ENCODE data around the gene RBL2.

Gene RBL2

GRCh38 chr16:53503991-53504663 is 69.9 kb downstream of the RBL2 start:
- Histone ChIP-seq H3K27ac (ENCODE audit: extremely low read depth, low read depth, low read length) (peak overlapping the region; percentile 54; the same call in 1 of the 2 replicates), H3K4me3 (ENCODE audit: low read depth, low read length) (peak overlapping the region; percentile 59), H3K4me1 (ENCODE audit: control insufficient read depth, insufficient read depth, low read length) (peaks cover 16% of the 10 kb centered on the region)

GRCh38 chr16:53504665-53505064 is 70.4 kb downstream of the RBL2 start:
- Histone ChIP-seq H3K4me1 (ENCODE audit: control insufficient read depth, insufficient read depth, low read length) (peaks cover 16% of the 10 kb centered on the region), H3K36me3 (ENCODE audit: control insufficient read depth in 2 of 2, insufficient read depth in 1 of 2, low read length in 2 of 2) (no peaks in the 10 kb centered on the region), H3K27ac (ENCODE audit: extremely low read depth, low read depth, low read length) (0 out of 2 replicates have a peak overlapping the region, but pooled peaks have one; percentile 54), H3K9me3 (ENCODE audit: control insufficient read depth, insufficient read depth, low read depth, low read length) (no peaks in the 10 kb centered on the region), H3K4me3 (ENCODE audit: low read depth, low read length) (no peak overlapping the region)
- TF ChIP-seq ZNF239 (tag by site-specific recombination; IDR thresholded peaks at IDR 0.05) (no peak), ZNF658 (tag by site-specific recombination; IDR thresholded peaks at IDR 0.05) (no peak), ZBTB20 (tag by site-specific recombination; IDR thresholded peaks at IDR 0.05) (no peak), KLF10 (tag by site-specific recombination; IDR thresholded peaks at IDR 0.05) (no peak), ZBTB21 (tag by site-specific recombination; IDR thresholded peaks at IDR 0.05) (no peak), ZBTB1 (tag by site-specific recombination; IDR thresholded peaks at IDR 0.05) (no peak), ZSCAN30 (tag by site-specific recombination; IDR thresholded peaks at IDR 0.05) (no peak), ZSCAN16 (tag by site-specific recombination; IDR thresholded peaks at IDR 0.05) (no peak), ZNF555 (tag by site-specific recombination; conservative IDR thresholded peaks at IDR 0.05) (no peak), IKZF3 (tag by site-specific recombination; IDR thresholded peaks at IDR 0.05) (no peak), INSM2 (tag by site-specific recombination; IDR thresholded peaks at IDR 0.05) (no peak), ZIC2 (tag by site-specific recombination; IDR thresholded peaks at IDR 0.05) (no peak), SP3 (tag by site-specific recombination; IDR thresholded peaks at IDR 0.05) (no peak), SCRT2 (tag by site-specific recombination; IDR thresholded peaks at IDR 0.05) (no peak)
- ChIA-PET CTCF (no interaction called here), POLR2A (no interaction called here)

More at GRCh38 chr16:53503991-53504663, 69.9 kb downstream of the RBL2 start:
- TF ChIP-seq SCRT2 (tag by site-specific recombination; IDR thresholded peaks at IDR 0.05) (peak; percentile 46), ZNF248 (tag by site-specific recombination; IDR thresholded peaks at IDR 0.05) (no peak), ZNF785 (tag by site-specific recombination; IDR thresholded peaks at IDR 0.05) (no peak), ZBTB1 (tag by site-specific recombination; IDR thresholded peaks at IDR 0.05) (no peak), ZNF169 (tag by site-specific recombination; IDR thresholded peaks at IDR 0.05) (no peak), ZNF777 (tag by site-specific recombination; IDR thresholded peaks at IDR 0.05; ENCODE audit: borderline replicate concordance) (no peak), ZNF394 (tag by site-specific recombination; IDR thresholded peaks at IDR 0.05; ENCODE audit: borderline replicate concordance) (no peak), ZNF501 (tag by site-specific recombination; IDR thresholded peaks at IDR 0.05) (no peak), ZNF335 (tag by site-specific recombination; conservative IDR thresholded peaks at IDR 0.05) (0 out of 2 replicates have a peak, but pooled peaks have one; percentile 11), TCF7L2 (IDR thresholded peaks at IDR 0.05; ENCODE audit: borderline replicate concordance, low read depth, low read length) (no peak), ZNF624 (tag by site-specific recombination; IDR thresholded peaks at IDR 0.05) (no peak)
- no peaks in the 10 kb centered on the region for H3K9me3 ChIP-seq (ENCODE audit: control insufficient read depth, insufficient read depth, low read depth, low read length)
- ChIA-PET POLR2A (interaction anchor here (0.6 to 2.1 kb wide), 7 partner anchors 10 to 1698 kb away, joined by 4 to 12 read pairs (median 6); partner anchors contain the start of gene RBL2), CTCF (no interaction called here)
- H3K36me3 ChIP-seq (ENCODE audit: control insufficient read depth in 2 of 2, insufficient read depth in 1 of 2, low read length in 2 of 2) = peaks cover 0 to under 1% of the 10 kb centered on the region in 2 experiments; a peak in 1 of 3 replicates
